Karpas-422 (cell line): ENCODE results near the gene MICAL2. TPM values are rescaled to one million over a fixed set of nuclear protein-coding genes. Genes with fewer than 3 reads are reported as not detected.

ENCODE experiments used
- DNase-seq: peaks from one replicate; pipeline ENCODE4 v3.0.0-alpha.2; 2015
- H2AFZ ChIP-seq: fragments of 200-600 bp; sonication (generic); 2 replicates; pipeline ENCODE4 v1.6.1; 2014; ENCODE audit warnings: antibody characterized with exemption, low read length, mixed read lengths
- H3K27ac ChIP-seq: fragments of 200-600 bp; sonication (generic); 2 replicates; pipeline ENCODE4 v1.5.1; 2014; ENCODE audit warnings: mild to moderate bottlenecking, low read length, moderate library complexity
- H3K27me3 ChIP-seq: fragments of 200-600 bp; sonication (generic); 2 replicates; pipeline ENCODE4 v1.6.1; 2014; ENCODE audit warnings: low read length, mixed read lengths
- H3K36me3 ChIP-seq: fragments of 200-600 bp; sonication (generic); 2 replicates; pipeline ENCODE4 v1.6.1; 2014; ENCODE audit warnings: low read length, mixed read lengths; ENCODE audit not compliant: insufficient read depth
- H3K4me1 ChIP-seq: fragments of 200-600 bp; sonication (generic); 2 replicates; pipeline ENCODE4 v1.6.1; 2014; ENCODE audit warnings: mild to moderate bottlenecking, low read length, mixed read lengths
- H3K4me2 ChIP-seq: fragments of 200-600 bp; sonication (generic); 2 replicates; pipeline ENCODE4 v1.6.1; 2014; ENCODE audit warnings: low read length, low read depth, mild to moderate bottlenecking; ENCODE audit not compliant: poor library complexity, severe bottlenecking
- H3K4me3 ChIP-seq: fragments of 200-600 bp; sonication (generic); 2 replicates; pipeline ENCODE4 v1.5.1; 2014; ENCODE audit warnings: mild to moderate bottlenecking, antibody characterized with exemption, low read length, mixed read lengths
- H3K79me2 ChIP-seq: fragments of 200-600 bp; sonication (generic); 2 replicates; pipeline ENCODE4 v1.6.1; 2014; ENCODE audit warnings: mild to moderate bottlenecking, low read length, mixed read lengths
- H3K9ac ChIP-seq: fragments of 200-600 bp; sonication (generic); 2 replicates; pipeline ENCODE4 v1.6.0; 2014; ENCODE audit warnings: low read length
- H3K9me2 ChIP-seq: fragments of 200-600 bp; sonication (generic), shearing (Covaris generic); replicated peaks from 2 replicates; pipeline ENCODE4 v1.6.0; 2014; ENCODE audit warnings: mild to moderate bottlenecking, low read length, moderate library complexity; ENCODE audit not compliant: insufficient read depth
- H3K9me3 ChIP-seq: fragments of 300-700, 200-600 bp; sonication (generic); 2 replicates; pipeline ENCODE4 v1.6.1; 2014; ENCODE audit warnings: low read length, mixed read lengths
- H4K20me1 ChIP-seq: fragments of 200-600 bp; sonication (generic); 2 replicates; pipeline ENCODE4 v1.6.1; 2014; ENCODE audit warnings: mild to moderate bottlenecking, antibody characterized with exemption, low read length, low read depth; ENCODE audit not compliant: insufficient read depth
- total RNA-seq: library from RNA; depleted of rRNA; stranded (reverse); fragments of >200 nt; shearing (Covaris generic); gene quantifications from 2 replicates; pipeline ENCODE4 v1.2.3, GENCODE V29; 2014; ENCODE audit warnings: low replicate concordance

The MICAL2 gene
- total RNA-seq, 1 experiment from 2014 or later = 0.93 TPM

DNA sequence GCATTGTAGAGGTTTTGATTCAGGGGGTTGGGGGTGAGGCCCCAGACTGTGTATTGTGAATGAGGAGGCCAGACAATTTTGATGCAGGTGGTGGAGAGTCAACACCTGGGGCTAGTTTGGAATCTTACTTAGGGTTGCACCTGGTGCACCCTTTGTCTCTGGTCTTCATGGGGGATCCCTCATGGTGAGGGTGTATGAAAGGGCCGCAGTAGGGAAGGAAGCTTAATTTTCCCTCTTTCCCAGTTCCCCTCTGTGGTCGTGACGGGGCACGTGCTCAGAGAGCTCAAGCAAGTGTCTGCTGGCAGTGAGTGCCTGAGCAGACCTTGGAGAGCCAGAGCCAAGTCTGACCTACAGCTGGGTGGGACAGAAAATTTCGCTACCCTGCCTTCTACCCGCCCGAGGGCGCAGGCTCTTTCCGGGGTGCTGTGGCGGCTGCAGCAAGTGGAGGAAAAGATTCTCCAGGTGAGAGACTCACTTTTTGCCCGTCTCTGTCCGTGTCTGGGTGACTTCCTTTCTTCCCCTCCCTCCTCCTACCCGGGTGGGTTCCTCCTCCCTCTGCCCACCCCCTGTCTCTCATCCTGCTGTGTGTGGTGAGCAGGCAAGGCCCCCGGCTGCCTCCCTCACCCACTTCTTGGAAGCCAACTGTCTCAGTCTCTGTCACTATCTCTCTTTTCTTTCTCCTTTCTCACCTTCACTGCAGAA is 131.7 kb downstream of the MICAL2 start:
- no peaks in the 10 kb centered on the region for H3K9me3 ChIP-seq
- no peaks in the 10 kb centered on the region for H3K27me3 ChIP-seq
- no peak overlapping the region for H3K4me2 ChIP-seq
- H3K4me3 ChIP-seq = no peak overlapping the region
- H3K9ac ChIP-seq = no peak overlapping the region
- H3K9me2 ChIP-seq = no peaks in the 10 kb centered on the region
- H3K27ac ChIP-seq = no peak overlapping the region
- no peaks in the 10 kb centered on the region for H3K4me1 ChIP-seq
- no peaks in the 10 kb centered on the region for H3K79me2 ChIP-seq
- H3K36me3 ChIP-seq = no peaks in the 10 kb centered on the region
- no peaks in the 10 kb centered on the region for H4K20me1 ChIP-seq
- no peak for DNase-seq
- no peak overlapping the region for H2AFZ ChIP-seq

DNA sequence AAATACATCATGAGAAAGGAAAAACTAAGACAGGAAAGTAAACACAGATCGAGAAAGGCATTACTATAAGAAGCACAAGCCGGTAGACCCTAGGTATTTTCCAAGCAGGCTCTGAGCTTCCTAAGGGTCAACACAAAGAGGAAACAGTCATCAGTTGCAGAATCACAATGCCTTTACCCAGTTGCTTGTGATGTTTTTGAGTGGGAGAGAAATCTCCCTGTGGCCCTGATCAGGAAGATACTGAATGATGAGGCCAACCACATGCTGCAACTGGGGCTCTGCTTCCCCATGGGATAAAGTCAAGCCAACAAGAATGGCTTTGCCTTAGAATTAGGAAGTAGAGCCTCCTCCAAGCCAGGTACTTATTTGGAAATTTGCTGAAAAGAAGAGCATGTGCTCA is 132.6 kb downstream of the MICAL2 start:
- no peaks in the 10 kb centered on the region for H4K20me1 ChIP-seq
- DNase-seq = no peak
- H3K9me3 ChIP-seq = no peaks in the 10 kb centered on the region
- H3K4me2 ChIP-seq = no peak overlapping the region
- no peaks in the 10 kb centered on the region for H3K9me2 ChIP-seq
- no peak overlapping the region for H3K4me3 ChIP-seq
- no peaks in the 10 kb centered on the region for H3K79me2 ChIP-seq
- no peak overlapping the region for H3K27ac ChIP-seq
- no peaks in the 10 kb centered on the region for H3K27me3 ChIP-seq
- no peaks in the 10 kb centered on the region for H3K36me3 ChIP-seq
- no peak overlapping the region for H2AFZ ChIP-seq
- no peak overlapping the region for H3K9ac ChIP-seq
- H3K4me1 ChIP-seq = no peaks in the 10 kb centered on the region

DNA sequence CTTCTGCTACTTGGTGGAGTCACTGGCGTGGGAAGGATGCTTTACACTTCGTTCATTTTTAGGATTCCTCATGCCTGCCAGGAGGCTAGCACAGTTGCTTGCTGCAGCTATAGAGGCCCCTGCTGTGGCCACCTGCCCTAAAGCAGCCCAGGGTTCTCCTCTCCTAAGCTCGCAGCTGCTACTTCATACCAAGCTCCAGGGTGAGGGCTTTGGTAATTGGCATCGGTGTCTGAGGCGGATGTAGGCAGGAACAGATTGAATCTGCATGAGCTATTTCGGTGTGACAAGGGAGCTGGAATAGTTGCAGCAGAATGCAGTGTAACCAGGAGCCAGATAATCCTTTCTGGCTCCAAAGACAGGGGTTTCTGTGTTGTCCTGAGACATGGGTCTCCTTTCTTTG is 133.1 kb downstream of the MICAL2 start:
- no peak overlapping the region for H3K27ac ChIP-seq
- no peaks in the 10 kb centered on the region for H3K36me3 ChIP-seq
- no peaks in the 10 kb centered on the region for H3K27me3 ChIP-seq
- no peaks in the 10 kb centered on the region for H3K9me2 ChIP-seq
- no peaks in the 10 kb centered on the region for H3K79me2 ChIP-seq
- H3K4me1 ChIP-seq = no peaks in the 10 kb centered on the region
- no peak for DNase-seq
- no peak overlapping the region for H3K9ac ChIP-seq
- no peak overlapping the region for H3K4me2 ChIP-seq
- no peak overlapping the region for H3K4me3 ChIP-seq
- H4K20me1 ChIP-seq = no peaks in the 10 kb centered on the region
- H3K9me3 ChIP-seq = no peaks in the 10 kb centered on the region
- no peak overlapping the region for H2AFZ ChIP-seq

DNA sequence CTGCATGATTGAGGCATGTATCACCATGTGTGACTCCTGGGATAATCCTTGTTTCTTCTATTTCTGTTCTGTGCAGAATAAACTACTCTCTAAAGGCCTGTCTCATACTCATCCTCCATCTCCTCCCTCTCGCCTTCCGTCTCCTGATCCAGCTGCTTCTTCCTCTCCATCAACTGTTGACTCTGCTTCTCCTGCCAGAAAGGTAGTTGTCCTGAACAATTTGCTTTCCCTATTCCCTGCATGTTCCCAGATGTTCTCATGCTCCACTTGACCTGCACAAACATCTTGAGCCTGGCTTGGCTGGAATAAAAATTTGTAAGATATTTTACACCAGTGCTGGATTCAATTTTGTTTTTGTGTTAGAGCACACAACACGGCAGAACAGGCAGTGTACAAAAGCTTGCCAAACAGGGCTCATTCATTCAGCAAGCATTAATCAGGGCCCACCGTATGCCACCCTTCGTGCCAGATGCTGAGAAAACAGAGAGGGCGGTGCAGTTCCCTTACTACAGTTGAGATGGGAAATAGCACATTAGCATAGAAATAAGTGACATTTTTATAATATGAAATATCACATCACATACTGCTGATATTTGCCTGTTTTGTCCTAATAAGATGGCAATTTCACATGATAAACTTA is 133.6 kb downstream of the MICAL2 start:
- Histone ChIP-seq H3K4me3 (no peak overlapping the region), H3K79me2 (no peaks in the 10 kb centered on the region), H3K4me1 (no peaks in the 10 kb centered on the region), H3K9ac (no peak overlapping the region), H3K9me3 (no peaks in the 10 kb centered on the region), H3K36me3 (no peaks in the 10 kb centered on the region), H4K20me1 (no peaks in the 10 kb centered on the region), H3K27ac (no peak overlapping the region), H3K27me3 (no peaks in the 10 kb centered on the region), H3K4me2 (no peak overlapping the region), H3K9me2 (no peaks in the 10 kb centered on the region), H2AFZ (no peak overlapping the region)
- DNase-seq = no peak

DNA sequence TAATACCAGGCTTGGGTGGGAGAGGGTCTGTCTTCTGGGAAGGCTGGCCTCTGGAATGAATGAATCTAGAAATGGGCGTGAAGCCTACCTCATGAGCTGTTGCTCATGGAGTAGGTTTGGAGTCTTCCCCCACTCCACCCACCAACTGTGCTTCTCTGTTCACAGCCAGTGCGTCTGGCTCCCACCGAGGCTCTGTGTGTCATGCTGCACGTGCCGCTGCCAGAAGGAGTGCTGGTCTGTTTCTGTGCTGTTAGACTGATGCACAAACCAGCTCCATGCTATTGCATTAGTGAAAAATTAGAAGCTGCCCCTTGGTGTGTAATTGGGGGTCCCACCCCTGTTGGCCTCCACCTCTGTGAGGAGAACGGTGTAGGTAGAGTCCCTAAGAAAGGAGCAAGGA is 134.7 kb downstream of the MICAL2 start:
- Histone ChIP-seq H4K20me1 (no peaks in the 10 kb centered on the region), H3K27ac (no peak overlapping the region), H3K9me3 (no peaks in the 10 kb centered on the region), H2AFZ (no peak overlapping the region), H3K4me1 (no peaks in the 10 kb centered on the region), H3K4me3 (no peak overlapping the region), H3K79me2 (no peaks in the 10 kb centered on the region), H3K36me3 (no peaks in the 10 kb centered on the region), H3K4me2 (no peak overlapping the region), H3K9me2 (no peaks in the 10 kb centered on the region), H3K27me3 (no peaks in the 10 kb centered on the region), H3K9ac (no peak overlapping the region)
- DNase-seq = no peak

DNA sequence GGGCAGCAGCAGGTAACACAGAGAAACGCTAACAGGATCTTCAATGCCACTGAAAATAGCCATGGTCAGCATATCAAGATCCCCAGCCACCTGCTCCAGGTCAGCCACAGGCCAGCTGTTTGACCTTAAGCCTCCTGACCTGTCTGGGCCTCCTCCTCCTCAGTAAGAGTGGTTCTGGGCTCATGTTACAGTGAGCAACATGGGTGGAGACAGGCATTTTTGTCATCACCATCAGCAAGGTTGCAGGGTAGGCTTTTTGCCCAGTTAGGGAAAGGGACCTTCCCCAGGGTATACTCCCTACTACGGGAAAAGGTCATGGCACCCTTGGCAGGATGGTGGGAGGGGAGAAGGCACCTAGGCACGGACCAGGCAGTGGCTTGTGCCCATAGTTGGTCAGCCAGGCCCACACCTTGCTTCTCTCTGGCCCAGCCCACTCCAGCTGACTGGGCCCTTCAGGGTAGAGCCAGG is 135.2 kb downstream of the MICAL2 start:
- DNase-seq = no peak
- Histone ChIP-seq H3K9ac (no peak overlapping the region), H3K4me2 (no peak overlapping the region), H2AFZ (no peak overlapping the region), H3K36me3 (no peaks in the 10 kb centered on the region), H4K20me1 (no peaks in the 10 kb centered on the region), H3K4me3 (no peak overlapping the region), H3K9me3 (no peaks in the 10 kb centered on the region), H3K79me2 (no peaks in the 10 kb centered on the region), H3K4me1 (no peaks in the 10 kb centered on the region), H3K27ac (no peak overlapping the region), H3K9me2 (no peaks in the 10 kb centered on the region), H3K27me3 (no peaks in the 10 kb centered on the region)

DNA sequence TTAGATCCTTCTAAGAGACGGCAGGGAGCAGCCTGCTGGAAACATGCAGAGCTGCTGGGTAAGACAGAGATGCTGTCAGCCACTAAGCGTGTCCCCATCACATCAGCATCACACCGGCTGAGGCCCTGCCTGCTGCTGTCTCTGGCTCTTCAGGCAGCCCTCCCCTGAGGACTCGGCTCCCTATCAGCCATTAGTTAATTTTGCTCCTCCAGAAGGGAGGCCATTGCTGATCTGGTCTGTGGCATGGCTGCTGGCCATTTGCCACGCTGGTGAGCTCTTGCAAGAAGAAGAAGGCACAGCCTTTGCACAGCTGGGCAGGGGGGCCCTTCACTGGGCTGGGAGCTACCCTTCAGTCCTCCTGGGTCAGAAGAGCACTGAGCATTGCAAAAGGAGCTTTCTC is 135.8 kb downstream of the MICAL2 start:
- Histone ChIP-seq H3K9me3 (no peaks in the 10 kb centered on the region), H3K9ac (no peak overlapping the region), H3K27ac (no peak overlapping the region), H3K36me3 (no peaks in the 10 kb centered on the region), H3K4me3 (no peak overlapping the region), H3K4me2 (no peak overlapping the region), H2AFZ (no peak overlapping the region), H3K79me2 (no peaks in the 10 kb centered on the region), H3K9me2 (no peaks in the 10 kb centered on the region), H4K20me1 (no peaks in the 10 kb centered on the region), H3K4me1 (no peaks in the 10 kb centered on the region), H3K27me3 (no peaks in the 10 kb centered on the region)
- DNase-seq = no peak

DNA sequence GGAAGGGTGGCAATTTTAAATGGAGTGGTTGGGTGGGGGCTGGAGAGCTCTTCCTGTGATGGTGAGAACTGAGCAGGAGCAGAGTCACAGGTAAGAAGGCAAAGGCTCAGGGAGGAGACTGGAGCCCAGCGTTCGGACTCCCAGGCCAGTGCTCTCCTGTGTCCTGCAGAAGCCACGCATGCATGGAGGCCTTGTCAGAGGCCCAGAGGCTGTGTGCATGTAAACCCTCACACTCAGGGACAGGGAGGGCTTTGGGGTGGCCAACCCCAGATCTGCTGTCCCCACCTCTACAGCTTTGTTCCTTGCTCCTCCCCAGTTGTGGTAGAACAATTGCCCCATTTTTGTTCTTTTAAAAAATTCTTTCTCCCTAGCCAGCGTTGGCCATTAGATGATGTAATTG is 136.6 kb downstream of the MICAL2 start:
- no peak for DNase-seq
- Histone ChIP-seq H2AFZ (no peak overlapping the region), H3K4me2 (no peak overlapping the region), H3K9me2 (no peaks in the 10 kb centered on the region), H3K27me3 (no peaks in the 10 kb centered on the region), H3K4me3 (no peak overlapping the region), H3K9ac (no peak overlapping the region), H3K27ac (no peak overlapping the region), H3K9me3 (no peaks in the 10 kb centered on the region), H3K36me3 (no peaks in the 10 kb centered on the region), H4K20me1 (no peaks in the 10 kb centered on the region), H3K4me1 (no peaks in the 10 kb centered on the region), H3K79me2 (no peaks in the 10 kb centered on the region)
